HPDE6-E6E7 (cell line): ENCODE measurements around the gene ELANE.
"Not testable (repeated sequence)": the region's sequence is repeated elsewhere in the genome, so short reads cannot be mapped to it uniquely, and the experiment has no call there.

ENCODE experiments used
- DNase-seq: peaks from one replicate; pipeline ENCODE4 v3.0.0; 2011; ENCODE audit warnings: missing footprints; ENCODE audit errors: extremely low spot score

Gene ELANE

GRCh38 chr19:814152-815078 lies 37.7 kb upstream of the ELANE start:
- DNase-seq, result no peak

GRCh38 chr19:815079-815774 lies 36.9 kb upstream of the ELANE start:
- no peak for DNase-seq

GRCh38 chr19:815775-816499 lies 36.2 kb upstream of the ELANE start:
- DNase-seq, result no peak

GRCh38 chr19:816500-816857 lies 35.6 kb upstream of the ELANE start:
- DNase-seq, result no peak

GRCh38 chr19:820212-820611 lies 31.9 kb upstream of the ELANE start:
- DNase-seq, result not testable (repeated sequence)

- DNase-seq, result no peak
These were observed 30.8 kb upstream of the ELANE start for GRCh38 chr19:821231-821824.

- DNase-seq, result no peak
These were observed 30.1 kb upstream of the ELANE start, which contains the start of gene PLPPR3 for GRCh38 chr19:821825-822503. TSS of gene PLPPR3 (minus strand) at chr19:821955. CDS start at chr19:821559, 396 bp downstream.

- DNase-seq, result no peak
These were observed 28.5 kb upstream of the ELANE start for GRCh38 chr19:823565-824121.

GRCh38 chr19:824885-825284 lies 27.2 kb upstream of the ELANE start:
- DNase-seq, result no peak

GRCh38 chr19:825897-826644 lies 26.0 kb upstream of the ELANE start:
- DNase-seq, result no peak

GRCh38 chr19:827314-827709 lies 24.8 kb upstream of the ELANE start:
- no peak for DNase-seq

GRCh38 chr19:827710-828321 lies 24.3 kb upstream of the ELANE start, which contains the start of gene AZU1:
TSS of gene AZU1 (plus strand) at chr19:827837. CDS start at chr19:827847, 10 bp downstream.
- DNase-seq, result no peak

GRCh38 chr19:829129-829758 lies 22.9 kb upstream of the ELANE start:
- no peak for DNase-seq

- no peak for DNase-seq
These were observed 20.4 kb upstream of the ELANE start for GRCh38 chr19:831407-832369.

- no peak for DNase-seq
These were observed 17.9 kb upstream of the ELANE start for GRCh38 chr19:834216-834615.

- DNase-seq, result no peak
These were observed 16.8 kb upstream of the ELANE start for GRCh38 chr19:835210-835810.

- no peak for DNase-seq
These were observed 11.4 kb upstream of the ELANE start, which contains the start of gene PRTN3 for GRCh38 chr19:840519-841206. TSS of gene PRTN3 (plus strand) at chr19:840999. CDS start at chr19:841009, 10 bp downstream.
